Smooth muscle cell of the brain vasculature (primary cell): ENCODE results near the gene IARS2.
"Not testable (repeated sequence)": the region's sequence is repeated elsewhere in the genome, so short reads cannot be mapped to it uniquely, and the experiment has no call there.

Experiments
- DNase-seq: peaks from one replicate; pipeline ENCODE4 v3.0.0-alpha.2; 2012; ENCODE audit warnings: low read depth, low spot score

The IARS2 gene

DNA sequence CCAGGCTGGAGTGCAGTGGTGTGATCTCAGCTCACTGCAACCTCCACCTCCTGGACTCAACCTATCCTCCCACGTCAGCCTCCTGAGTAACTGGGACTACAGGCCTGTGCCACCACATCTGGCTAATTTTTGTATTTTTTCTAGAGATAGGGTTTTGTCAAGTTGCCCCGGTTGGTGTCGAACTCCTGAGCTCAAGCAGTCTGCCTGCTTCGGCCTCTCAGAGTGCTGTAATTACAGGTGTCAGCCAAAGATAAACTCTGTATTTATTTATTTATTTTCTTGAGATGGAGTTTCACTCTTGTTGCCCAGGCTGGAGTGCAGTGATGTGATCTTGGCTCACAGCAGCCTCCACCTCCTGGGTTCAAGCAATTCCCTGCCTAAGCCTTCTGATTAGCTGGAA is 18.7 kb downstream of the IARS2 start:
- DNase-seq = not testable (repeated sequence)

DNA sequence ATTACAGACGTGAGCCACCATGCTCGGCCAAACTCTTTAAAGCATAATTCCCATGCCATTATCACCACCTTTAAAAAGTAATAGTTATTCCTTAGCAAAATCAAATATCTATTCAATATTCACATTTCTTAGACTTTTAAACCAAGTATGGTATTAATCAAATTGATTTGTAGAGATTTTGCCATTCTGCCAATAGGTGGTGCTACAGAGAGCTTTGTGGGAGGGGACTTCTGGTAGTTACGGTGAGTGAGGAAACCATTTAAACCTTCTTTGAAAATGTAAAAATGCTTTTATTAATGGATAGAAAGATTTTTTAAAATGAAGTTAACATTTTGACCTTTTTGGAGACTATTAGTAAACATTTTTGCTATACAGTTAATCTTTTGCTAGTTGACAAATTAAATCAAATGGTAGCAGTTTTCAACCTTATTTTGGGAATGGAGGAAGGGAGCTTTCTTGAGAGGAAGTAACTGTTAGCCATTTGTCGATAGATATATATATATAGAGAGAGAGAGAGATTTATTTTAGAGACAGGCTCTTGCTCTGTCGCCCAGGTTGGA is 19.3 kb downstream of the IARS2 start:
- no peak for DNase-seq

DNA sequence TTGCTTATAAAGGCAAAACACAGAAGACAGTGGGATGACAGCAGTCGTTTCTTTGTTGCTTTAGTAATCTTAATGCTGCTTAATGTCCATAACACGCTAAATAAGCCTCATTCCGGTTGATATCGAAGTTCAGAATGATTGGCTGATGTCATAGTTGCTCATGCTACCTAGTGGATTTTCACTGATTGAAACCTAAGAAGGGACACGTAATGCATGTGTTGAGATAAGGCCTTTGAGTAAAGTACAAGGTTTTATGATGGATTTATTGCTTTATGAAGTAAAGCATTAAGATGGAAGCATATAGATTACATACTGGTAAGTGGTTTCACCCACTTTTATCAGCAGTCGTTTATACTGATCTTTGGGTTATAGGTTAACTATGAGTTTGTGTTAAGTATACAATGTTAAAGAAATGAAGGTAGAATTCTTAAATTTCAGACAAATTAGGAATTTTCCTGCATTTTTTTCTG is 25.1 kb downstream of the IARS2 start:
- DNase-seq = no peak

DNA sequence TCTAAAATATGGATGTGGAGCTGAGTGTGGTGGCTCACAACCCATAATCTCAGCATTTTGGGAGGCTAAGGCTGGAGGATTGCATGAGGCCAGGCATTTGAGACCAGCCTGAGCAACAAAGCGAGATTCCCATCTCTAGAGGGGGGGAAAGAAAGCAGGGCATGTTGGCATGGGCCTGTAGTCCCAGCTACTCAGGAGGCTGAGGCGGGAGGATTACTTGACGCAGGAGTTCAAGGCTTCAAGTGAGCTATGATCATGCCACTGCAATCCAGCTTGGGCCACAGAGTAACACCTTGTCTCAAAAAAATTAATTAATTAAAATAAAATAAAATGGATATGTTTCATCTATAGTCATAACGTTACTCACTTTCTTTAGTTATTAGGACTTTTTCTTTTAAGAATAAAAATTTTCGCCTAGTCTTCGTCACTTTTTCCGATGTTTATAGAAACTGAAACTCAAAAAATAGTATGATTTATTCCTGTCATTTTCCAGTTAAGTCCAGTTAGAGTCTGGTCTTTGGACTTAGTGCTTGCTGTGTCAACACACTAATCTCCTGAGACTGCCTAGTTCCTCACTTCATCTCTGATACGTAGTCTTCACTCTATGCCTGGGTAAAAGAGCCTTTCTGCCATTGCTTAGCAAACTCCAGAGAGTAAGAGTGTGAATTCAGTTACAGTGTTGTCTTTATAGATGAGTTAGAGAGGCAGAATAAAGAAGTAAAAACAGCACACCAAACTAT is 28.0 kb downstream of the IARS2 start:
- DNase-seq = no peak

DNA sequence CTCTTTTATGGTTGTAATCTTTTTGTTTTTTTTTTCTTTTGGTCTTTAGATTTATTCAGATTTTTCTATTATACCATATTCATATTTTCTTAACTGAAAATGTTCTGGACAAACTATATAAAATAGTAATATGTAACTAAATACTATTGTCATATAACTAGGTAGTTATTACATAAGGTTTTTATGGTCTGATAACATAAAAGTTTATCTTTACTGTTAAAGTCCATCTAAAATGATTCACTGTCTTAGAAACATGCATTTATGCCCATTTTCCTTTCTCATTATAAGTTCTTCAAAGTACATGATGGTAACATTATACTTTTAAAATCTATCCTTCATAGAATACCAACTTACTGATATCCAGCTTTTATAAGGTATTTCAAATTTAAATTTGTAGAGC is 29.1 kb downstream of the IARS2 start:
- DNase-seq = no peak

DNA sequence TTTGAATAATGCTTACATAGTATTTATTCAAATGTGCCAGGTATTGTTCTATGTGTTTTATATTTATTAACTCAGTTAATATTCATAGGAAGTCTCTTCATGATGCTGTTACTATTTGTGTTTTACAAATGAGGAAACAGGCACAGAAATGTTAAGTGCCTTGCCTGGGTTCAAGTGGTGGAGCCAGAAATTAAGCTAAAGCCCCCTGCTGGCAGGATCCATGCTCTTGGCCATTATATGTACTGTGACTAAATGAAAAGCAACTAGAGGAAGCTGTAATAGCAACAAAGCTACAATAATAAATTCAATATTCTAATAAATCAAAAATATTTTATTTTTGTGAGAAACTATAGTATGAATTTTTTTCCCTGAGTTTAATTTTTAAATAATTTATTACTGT is 30.0 kb downstream of the IARS2 start:
- no peak for DNase-seq

DNA sequence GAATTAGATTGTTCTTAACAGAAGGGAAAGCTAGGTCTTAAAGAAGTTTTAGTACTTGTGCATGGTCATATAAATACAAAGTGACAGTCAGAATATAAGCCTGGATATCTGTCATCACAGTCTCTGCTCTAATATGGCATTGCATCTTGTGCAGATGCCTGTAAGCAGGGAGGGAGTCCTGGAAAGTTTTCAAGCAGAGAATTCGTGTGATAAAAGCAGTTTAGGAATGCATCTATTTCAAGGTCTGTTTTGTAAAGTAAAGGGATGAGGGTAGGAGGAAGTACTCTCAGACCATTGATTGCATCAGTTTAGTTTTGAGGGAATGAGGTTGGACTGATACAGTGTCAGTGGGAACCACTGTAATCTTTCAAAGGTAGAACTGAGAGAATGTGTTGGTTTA is 30.6 kb downstream of the IARS2 start:
- DNase-seq = no peak

DNA sequence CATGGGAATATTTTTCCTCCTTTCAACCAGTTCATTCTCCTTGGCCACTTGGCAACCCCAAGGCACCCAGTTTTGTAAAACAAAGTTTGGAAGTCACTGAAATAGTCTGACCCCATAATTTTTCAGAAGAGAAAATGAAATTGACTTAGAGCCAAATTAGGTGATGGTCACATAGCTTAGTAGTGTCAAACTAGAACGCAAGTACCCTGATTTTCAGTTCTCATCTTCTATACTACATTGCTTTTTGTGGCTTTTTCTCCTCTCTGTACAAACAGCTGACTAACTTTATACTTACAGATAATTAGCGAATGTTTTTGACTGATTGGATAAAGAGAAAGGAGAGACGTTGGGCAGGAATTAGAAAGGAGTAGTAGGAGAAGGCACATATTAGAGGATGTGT is 33.1 kb downstream of the IARS2 start:
- no peak for DNase-seq

DNA sequence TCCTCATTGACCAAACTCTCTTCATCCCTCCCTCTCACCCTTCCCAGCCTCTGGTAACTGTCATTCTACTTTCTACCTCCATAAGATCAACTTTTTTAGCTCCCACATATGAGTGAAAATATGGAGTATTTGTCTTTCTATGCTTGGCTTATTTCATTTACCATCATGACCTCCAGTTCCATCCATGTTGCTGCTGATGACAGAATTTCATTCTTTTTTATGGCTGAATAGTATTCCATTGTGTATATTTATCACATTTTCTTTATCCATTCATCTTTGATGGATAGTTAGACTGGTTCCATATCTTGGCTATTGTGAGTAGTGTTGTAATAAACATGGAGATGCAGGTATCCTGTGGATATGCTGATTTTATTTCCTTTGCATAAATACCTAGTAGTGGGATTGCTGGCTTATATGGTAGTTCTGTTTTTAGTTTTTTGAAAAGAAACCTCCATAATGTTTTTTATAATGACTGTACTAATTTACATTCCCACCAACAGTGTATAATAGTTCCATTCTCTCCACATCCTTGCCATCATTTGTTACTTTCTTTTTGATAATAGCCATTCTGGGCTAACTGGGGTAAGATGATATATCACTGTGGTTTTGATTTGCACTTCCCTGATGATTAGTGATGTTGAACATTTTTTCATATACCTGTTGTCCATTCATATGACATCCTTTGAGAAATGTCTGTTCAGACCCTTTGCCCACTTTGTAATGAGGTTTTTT is 35.7 kb downstream of the IARS2 start:
- no peak for DNase-seq

DNA sequence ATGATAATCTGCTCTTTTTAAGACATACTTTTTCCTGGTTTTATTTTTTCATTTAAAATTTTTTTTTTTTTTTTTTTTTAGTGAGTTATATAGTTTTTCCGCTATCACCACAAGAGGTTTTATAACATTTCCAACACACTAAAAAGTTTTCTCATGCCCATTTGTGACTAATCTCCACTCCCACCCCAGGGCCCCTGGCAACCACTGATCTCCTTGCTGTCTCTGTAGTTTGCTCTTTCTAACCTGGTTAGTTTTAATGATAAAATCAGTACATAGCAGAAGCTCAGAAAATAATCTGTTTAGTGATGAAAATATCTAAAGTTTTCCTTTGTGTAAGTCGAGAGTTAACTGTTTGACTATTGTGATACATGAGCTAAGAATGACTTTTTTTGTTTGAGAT is 41.8 kb downstream of the IARS2 start:
- DNase-seq = no peak

DNA sequence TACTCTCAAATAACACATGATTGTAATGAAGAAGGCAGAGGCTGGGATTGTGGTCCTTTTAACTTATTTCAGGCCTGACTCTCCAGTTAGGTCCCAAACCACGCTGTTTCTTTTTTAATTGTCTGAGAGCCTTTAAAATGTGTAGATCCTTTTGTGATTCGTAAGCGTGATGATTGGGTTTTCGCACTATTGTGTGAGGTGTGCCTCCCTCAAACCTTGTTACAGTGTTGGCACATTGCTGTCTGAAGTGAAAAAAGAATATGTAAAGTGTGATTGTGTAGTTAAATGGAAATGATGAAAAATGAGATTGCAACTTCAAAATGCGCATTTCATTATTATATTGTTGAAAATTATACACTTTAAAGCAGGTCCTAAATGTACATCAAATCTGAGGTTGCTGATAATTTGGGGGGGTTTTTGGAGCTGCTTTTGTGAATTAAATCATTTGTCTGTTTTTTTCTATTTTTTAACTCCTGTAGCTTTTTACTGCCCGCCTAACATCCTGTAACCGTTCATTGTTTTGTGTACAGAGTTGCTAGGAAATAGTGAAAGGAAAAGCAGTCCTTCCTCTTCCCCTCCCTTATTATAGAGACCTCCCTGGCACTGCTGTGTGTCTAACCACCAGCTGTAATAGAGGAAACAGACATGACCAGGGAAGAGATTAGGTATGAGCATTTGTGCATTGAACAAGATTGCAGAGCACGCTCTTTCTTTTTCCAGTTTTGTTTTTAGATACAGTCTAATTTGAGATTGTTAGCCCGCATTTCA is 43.3 kb downstream of the IARS2 start:
- DNase-seq = no peak

DNA sequence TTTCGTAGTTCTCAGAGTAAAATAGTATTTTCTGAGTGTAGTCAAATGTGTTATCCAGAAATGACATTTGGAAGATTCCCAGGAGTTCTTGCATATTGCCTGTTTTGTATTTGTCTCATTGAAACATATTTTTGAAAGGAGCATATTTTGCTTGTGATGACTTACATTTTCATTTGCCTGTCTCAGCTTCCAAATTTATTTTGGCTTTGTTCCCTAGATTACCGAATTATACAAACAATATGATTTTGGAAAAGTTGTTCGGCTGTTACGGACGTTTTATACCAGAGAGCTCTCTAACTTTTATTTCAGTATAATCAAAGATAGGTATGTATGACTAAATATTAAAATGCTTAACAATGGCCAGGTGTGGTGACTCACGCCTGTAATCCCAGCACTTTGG is 46.0 kb downstream of the IARS2 start:
- no peak for DNase-seq

DNA sequence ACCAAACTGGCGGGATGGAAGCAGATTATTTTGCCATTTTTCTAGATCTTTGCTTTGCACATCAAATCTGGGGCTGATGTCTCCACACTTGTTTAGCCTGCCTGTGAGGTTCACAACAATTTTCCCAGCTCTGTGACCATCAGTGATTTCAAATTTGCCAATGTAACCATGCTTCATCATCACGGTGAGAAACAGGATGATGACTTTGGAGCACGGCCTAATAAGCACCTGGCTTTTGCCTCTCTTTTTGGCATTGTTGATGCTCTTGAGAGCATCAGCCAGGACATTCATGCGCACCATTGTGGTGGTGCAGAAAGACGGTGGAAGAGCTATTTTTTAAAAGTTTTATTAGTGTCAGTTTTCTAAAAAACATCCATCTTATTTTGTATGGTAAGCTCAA is 50.1 kb downstream of the IARS2 start:
- DNase-seq = no peak

DNA sequence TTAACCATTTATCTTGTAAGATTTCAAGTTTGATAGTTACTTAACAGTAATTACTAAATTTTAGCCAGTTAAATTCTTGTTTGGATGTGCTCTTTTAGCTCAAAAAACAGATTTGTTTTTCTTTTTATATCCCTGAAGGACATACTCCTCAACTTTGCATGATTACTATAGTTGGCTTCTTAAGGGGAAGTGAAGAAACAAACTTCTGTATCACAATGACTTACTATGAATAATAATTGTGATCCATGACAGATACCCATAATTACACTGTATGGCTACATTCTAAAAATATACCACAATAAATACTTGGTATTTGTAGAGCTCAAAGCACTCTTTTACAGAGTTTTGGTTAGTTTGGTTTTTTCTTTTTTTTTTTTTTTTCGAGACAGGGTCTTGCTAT is 55.8 kb downstream of the IARS2 start:
- no peak for DNase-seq

DNA sequence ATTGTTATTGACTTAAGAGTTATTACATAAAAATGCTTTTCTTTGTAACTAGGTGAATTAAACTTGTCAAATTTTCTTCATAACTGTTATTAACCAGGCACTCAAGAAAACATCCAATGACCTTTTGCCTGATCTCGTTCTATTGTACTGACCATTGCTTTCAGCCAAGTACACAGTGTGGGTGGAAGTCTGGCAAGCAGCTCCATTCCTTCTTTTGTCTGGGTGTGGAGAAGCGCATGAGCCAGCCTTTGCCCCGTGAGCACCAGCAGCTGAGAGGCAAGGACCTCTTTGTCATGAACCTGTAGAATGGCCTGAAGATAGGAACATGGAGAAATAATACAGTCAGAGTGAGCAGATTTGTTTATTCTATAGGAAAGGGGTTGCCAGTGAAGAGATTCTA is 57.5 kb downstream of the IARS2 start:
- no peak for DNase-seq

DNA sequence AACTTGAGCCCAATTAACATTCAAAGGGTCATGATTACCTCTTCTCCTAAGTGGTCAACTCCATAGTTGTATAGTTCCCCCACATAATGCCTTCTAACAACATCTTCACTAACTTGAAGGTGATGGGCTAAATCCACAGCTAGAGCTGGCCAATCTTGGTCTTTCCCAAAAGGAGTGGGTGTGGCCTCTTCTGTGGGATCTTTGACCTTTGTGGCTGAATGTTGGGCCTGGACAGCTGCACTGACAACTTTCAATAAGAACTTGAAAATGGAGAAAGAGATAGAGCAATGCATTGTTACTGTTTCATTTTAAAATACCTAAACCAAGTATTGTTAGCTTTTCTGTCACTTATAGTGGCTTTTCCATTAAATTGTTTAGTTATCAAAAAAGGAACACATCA is 59.2 kb downstream of the IARS2 start:
- no peak for DNase-seq

DNA sequence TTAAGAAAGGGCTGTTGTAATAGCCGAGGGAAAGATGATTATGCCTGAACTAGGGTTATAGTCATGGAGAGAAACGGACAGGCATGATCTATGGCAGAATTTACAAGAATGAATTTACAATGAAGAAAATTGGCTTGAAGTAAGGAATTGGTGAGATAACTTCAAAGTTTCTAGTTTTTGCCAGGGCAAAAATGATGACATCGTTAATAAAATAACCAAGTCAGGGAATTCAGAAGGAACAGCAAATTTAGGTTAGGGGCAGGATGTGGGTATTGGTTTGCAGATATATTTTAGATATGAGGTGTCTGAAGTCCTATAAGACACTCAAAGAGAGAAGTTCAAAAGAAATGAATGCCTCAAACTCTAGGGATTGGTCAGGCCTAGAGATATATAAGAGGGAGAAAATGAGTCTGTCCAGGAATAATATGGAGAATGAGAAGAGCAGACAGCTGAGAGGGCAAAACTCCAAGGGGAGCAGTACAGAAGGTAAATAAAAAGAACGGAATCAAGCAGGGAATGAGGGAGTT is 62.8 kb downstream of the IARS2 start:
- no peak for DNase-seq

DNA sequence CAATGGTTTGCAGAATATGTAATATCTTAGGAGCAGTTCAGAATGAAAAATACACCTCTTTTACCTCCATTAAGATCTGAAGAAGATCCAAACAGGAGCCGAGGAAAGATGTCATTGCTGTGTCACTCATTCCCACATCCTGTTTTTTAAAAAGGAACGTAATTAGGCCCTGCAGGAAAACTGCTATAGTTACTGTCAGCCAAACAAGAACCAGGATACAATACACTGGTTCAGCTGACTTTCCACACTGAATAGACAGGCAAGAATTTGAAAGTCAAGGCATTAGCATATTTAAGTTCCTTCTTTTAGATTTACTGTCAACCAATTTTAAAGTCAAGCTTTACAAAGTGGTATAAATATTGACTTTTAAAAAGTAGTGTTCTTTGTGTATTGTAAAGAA is 63.8 kb downstream of the IARS2 start:
- DNase-seq = no peak

DNA sequence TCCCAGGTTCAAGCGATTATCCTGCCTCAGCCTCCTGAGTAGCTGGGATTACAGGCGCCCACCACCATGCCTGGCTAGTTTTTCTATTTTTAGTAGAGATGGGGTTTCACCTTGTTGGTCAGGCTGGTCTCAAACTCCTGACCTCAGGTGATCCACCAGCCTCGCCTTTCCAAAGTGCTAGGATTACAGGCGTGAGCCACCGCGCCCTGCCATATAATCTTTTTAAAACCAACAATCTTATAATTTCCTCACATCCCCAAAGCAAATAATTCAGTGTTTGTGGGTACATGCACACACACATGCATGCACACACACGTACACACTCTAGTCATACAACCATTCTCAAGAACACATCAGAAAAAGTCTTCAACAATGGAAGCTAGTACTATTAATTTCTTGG is 64.6 kb downstream of the IARS2 start:
- DNase-seq = not testable (repeated sequence)

DNA sequence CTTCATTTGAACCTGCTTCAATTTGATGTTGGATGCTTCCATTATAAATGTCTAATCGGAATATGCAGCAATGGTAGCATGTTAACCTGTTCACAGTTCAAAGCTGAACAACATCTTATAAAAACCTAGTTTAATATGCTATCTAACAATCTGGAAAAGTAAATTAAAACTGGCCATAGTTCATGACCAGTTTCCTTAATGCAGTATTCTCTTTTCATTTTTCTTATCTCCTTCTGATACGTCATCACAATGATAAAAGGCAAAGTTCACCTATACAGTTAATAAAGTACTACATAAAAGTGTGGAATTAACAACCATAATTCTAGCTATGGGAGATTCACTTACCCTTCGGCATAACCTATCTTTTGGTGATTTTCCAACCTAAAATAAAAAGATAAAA is 65.1 kb downstream of the IARS2 start:
- no peak for DNase-seq

DNA sequence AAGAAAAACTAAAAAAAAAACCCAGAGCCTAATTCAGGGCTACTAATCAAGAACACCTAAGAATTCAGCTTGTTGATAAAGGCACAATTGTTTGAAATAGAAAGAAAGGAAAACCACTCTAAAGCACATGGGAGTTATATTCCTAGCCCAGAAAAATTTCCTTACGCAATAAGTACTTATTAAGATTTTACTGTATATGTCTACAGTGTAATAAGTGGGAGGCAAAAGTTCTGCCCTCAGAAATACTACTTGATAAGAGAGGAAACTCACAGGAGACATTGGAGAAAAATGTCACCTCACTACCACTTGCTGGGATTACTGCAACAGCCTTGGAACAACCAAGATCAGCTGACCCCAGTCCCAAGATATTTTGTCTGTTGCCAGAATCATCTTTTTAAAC is 66.1 kb downstream of the IARS2 start:
- no peak for DNase-seq

DNA sequence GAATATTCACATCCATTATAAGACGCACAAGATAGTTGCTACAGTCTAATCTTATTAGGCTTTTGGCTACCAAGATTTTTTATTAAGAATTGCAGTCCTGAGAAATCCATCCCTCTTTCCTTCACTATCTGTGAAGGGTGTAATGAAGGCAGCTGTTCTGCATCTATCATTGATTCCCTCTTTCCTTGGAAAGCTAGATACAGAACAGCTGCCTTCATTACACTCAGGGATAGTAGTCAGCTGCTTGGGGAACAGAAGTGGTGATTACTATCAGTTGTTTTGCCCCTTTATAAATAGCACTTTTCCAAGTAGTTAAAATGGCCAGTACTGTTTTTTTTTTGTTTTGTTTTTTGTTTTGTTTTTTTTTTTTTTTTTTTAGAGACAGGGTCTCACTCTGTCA is 70.2 kb downstream of the IARS2 start:
- no peak for DNase-seq
